Cortex of kidney (tissue), 1 donor: ENCODE data around the gene IQCH.

Experiments
- DNase-seq: peaks from one replicate; lab custom pipeline; 2025; lab: John Stamatoyannopoulos, UW

Gene IQCH

DNA sequence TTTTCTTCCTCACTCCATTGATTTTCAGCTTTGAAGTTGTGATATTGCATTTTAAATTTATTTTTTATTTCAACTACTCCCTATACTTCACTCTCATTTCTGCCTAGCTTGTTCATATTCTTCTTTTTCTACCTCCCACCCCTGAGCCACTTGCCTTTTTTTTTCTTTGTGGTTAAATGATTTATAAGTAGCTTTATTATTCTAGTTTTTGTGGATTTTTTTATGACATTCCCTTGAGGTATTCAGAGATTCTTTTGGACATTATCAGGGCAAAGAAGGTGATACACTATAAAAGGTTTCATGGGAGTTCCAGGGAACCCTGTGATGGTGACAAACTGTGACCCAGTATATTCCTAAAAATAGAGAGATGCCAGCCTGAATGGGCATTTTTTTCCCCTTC is 269.6 kb downstream of the IQCH start:
- DNase-seq, result no peak

DNA sequence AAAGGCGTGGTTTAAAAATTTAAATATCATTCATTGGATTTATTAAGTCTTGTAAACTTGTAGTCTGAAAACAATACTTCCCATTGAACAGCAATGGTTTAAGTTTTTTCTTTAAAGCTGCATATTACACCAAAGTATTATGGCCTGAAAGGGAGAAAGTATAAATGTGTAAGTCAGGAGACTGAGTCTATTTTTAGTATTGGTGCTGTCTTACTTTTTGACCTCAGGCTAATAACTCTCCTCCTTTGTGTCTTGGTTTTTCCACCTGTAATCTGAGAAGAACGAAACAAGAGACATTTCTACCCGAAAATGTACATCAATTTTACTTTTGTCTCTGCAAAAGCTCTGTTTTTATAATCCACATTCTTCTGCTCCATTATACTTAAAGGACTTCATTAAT is 273.9 kb downstream of the IQCH start:
- DNase-seq, result no peak

DNA sequence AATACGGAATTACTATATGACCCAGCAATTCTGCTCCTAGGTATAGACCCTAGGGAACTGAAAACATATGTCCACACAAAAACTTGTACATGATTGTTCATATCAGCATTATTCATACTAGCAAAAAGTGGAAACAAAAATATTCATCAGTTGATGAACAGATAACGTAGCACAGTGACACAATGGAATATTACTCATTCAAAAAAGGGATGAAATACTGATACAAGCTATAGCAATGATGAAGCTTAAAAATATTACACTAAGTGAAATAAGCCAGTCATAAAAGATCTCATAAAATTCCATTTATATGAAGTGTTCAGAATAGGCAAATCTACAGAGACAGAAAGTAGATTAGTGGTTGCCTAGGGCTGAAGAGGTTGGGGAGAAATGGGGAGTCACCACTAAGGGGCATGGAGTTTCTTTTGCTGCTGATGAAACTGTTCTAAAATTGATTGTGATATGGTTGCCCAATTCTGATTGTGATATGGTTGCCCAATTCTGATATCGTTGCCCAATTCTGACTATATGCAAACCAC is 276.9 kb downstream of the IQCH start:
- no peak for DNase-seq

GRCh38 chr15:67533873-67534272 is 279.3 kb downstream of the IQCH start:
- DNase-seq, result no peak

DNA sequence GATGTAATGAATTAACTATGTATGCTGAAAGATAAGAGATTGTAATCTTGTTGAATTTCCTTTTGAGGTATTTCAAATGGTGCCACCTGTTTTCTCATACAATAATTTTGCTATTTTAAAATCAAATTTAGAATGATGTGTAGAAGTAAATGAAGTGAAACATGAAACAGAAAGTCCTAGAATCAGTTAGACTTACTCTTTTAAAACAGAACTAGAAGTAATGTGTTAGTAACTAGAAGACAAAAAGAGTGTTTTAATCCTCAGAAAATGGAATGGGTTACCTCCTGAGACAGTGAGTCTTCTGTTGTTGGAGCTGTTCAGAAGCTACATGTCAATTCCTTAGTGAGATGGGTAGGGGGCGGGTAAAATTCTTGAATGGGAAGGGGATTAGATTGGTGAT is 279.8 kb downstream of the IQCH start:
- no peak for DNase-seq

GRCh38 chr15:67537771-67538170 is 283.2 kb downstream of the IQCH start:
- DNase-seq, result no peak

DNA sequence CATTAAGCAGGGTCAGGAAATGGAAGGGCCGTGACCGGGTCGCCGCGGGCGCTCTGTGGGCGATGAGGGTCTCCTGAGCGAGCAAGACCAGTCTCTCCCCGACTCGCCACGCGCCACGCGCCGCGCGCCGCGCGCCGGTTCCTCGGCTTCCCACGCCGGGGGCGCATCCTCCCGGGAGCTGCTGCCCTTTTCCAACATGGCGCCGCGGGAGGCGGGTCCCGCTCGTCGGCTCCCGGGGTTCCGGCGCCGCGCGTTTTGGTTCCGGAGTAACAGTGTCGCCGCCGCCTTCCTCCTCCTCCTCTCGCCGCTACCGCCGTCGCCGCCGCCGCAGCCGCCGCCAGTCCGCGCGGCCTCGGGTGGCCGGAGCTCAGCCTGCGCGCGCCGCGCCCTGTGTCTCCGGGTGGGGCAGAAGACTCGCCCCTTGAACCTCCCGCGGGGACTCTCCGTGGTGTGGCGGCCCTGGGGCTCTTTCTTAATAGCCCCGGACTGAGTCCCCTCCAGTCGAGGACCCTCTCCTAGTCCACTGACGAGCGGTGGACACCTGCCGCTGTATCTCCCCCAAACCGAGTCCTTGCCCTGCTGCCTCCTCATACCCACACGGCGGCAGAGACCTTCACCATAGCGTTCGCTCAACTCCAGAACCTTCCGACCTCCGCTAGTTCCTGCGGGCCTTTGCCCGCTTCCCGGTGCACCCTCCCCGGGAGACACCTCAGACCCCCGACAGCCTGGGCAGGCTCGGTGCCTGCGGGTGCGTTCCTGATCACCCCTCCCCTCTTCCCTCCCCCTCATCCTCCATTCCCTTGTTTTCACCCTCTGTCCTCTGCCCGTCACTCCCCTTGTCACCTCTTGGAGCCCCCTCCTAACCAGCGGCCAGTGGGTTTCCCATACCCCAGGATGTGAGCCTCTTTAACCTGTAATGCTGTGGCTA is 288.1 kb downstream of the IQCH start, which contains the start of gene MAP2K5:
MAP2K5 (plus strand) TSS at position 284 of the 928 bp plus-strand sequence; CDS start at position 917, 633 bp downstream.
- DNase-seq, result peak; percentile 27

DNA sequence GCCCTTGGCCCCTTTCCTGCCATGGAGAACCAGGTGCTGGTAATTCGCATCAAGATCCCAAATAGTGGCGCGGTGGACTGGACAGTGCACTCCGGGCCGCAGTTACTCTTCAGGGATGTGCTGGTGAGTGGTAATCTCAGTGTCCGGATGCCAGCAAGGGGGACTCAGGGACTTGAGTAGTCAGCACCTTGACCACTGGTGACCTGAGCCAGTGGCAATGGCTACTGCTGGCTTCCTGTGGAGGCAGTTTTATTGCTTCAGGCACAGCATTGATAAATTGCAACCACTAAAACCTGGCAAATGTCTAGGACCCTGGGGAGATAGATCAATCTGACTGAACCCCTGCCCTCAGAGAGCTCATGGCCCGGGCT is 288.7 kb downstream of the IQCH start:
- DNase-seq, result no peak

DNA sequence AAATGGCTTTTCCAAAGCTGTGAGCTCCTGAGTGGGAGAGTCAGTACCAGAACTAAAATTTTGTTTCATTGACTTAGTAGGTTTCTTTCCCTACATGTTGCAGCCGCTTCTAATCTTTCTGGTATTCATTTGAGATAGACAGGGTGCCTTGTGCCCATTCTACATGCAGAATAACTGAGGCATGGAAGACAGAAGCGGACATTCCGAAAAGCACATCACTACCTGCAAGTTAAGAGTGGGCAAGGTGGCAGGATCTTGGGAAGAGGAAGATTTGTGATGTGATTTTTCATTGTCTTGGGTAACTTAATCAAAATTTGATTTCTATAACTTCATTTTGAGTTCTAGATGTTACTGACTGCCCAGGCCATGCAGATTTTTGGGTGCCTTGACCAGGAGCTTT is 289.9 kb downstream of the IQCH start:
- DNase-seq, result no peak

DNA sequence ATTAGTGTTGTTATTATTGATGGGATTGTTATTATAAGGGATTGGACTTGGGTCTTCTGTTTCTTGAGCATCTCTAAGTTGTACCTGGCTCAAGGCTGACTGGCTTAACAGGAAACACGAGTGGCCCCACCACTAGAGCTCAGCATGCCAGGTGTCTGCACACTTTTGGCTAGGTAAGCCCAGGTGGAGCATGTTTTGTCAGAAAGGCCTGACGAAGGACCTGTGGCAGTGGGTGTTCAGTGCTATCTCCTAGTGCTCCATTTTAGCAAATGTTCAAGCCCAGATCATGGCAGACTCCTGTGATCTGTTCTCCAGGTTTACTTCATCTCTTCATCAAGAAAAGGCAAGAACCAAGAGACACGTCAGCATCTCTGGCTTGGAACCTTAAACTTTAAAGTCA is 291.3 kb downstream of the IQCH start:
- no peak for DNase-seq

GRCh38 chr15:67547064-67547463 is 292.5 kb downstream of the IQCH start:
- no peak for DNase-seq

- no peak for DNase-seq
These were observed 293.2 kb downstream of the IQCH start for GRCh38 chr15:67547836-67548235.

- no peak for DNase-seq
These were observed 293.8 kb downstream of the IQCH start for GRCh38 chr15:67548236-67548852.

DNA sequence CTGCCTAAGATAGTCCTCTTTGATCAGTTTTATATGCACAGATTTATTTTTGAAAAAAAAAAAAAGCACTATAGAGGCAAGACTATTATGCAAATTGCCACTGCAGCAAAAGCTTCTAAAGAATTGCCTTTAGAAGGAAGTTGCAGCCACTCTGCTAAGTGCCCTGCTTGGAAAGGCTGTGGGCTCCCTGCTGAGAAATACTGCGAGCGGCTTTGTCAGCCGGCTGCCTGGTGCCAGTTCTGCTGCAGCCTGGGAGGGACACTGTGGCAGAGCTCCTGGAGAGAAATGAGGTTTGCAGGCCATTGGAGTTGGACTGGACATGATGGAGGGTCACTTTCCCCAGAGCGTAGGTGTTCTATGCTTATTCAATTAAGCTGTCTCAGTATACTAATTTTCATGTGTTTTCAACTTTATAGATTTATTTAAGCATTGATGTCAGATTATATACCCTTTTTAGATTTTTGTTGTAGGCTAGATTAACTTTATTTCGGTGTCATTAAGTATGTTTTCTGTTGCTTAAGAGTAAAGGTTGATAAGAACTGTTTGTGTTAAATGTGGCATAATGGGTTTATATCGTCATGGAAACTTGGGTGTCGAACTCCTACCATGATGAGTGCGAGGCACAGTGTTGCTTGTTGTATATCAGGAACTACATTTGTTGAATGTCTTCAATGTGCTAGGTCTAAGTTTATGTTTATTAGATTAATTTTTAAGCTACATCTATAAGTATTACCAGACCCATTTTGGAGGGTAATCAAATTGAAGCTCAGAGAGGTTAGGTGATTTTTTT is 294.5 kb downstream of the IQCH start:
- no peak for DNase-seq

- DNase-seq, result no peak
These were observed 295.1 kb downstream of the IQCH start for GRCh38 chr15:67549736-67550135.

GRCh38 chr15:67550522-67550921 is 295.9 kb downstream of the IQCH start:
- DNase-seq, result no peak

DNA sequence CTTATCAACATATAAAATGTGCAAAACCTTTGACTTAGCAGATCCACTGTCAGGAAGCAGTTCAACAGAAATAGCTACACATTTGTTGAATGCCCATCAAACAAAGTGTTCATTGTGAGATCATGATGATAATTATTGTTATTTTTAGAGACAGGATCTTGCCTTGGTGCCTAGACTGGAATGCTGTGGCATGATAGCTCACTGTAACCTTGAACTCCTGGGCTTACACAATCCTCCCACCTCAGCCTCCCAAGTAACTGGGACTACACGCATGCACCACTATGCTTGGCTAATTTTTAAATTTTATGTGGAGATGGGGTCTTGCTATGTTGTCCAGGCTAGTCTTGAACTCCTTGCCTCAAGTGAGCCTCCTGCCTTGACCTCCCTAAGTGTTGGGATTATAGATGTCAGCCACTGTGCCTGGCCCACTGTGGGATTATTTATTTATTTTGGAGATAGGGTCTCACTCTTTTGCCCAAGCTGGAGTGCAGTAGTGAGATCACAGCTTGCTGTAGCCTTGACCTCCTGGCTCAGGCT is 296.7 kb downstream of the IQCH start:
- no peak for DNase-seq
